ENCODE measurements around the gene ZNF91.
A peak's percentile ranks its signal among the peaks of the same experiment; 100 is the strongest.
"Not testable (repeated sequence)": the region's sequence is repeated elsewhere in the genome, so short reads cannot be mapped to it uniquely, and the experiment has no call there.

The ZNF91 gene

DNA sequence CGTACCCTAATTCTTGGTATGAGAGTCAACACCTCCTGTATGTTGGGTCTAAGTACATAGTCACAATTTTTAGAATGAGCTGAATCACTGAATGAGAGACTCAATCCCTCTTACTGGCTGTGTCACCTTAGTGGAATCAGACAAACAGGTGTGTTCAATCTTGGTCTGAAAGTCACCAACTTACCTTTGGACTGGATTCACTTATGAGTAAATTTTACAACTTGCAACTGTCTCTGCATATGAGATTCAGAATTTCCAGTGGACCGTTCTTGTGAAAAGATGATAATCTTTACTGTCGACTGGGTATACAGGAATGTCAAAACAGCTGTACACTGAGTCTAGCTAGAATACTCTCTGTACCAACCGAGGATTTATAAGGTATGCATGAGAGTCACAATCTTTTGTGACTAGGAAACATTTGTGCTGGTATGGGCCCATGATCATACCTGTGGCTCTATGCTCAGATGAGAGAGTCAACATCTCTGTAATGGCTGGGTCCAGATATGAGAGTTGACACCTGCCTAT, 5.9 kb upstream of the ZNF91 start:
- no peak for TF ChIP-seq EZH2 (IDR thresholded peaks at IDR 0.05; ENCODE audit: borderline replicate concordance, low read depth, low read length, severe bottlenecking)
- TF ChIP-seq, protein P1, sequence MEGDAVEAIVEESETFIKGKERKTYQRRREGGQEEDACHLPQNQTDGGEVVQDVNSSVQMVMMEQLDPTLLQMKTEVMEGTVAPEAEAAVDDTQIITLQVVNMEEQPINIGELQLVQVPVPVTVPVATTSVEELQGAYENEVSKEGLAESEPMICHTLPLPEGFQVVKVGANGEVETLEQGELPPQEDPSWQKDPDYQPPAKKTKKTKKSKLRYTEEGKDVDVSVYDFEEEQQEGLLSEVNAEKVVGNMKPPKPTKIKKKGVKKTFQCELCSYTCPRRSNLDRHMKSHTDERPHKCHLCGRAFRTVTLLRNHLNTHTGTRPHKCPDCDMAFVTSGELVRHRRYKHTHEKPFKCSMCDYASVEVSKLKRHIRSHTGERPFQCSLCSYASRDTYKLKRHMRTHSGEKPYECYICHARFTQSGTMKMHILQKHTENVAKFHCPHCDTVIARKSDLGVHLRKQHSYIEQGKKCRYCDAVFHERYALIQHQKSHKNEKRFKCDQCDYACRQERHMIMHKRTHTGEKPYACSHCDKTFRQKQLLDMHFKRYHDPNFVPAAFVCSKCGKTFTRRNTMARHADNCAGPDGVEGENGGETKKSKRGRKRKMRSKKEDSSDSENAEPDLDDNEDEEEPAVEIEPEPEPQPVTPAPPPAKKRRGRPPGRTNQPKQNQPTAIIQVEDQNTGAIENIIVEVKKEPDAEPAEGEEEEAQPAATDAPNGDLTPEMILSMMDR (IDR thresholded peaks at IDR 0.05; ENCODE audit: borderline replicate concordance, extremely low read depth, low read length, poor library complexity, severe bottlenecking): no peak
- Histone ChIP-seq H4K20me1 (ENCODE audit: insufficient read depth, low read length) (no peaks in the 10 kb centered on the region), H3K4me1 (ENCODE audit: insufficient read depth, low read length) (no peaks in the 10 kb centered on the region), H3K79me2 (ENCODE audit: insufficient read depth, low read length) (no peaks in the 10 kb centered on the region; the same call in 1 of the 2 replicates), H3K9me3 (ENCODE audit: insufficient read depth, low read length, severe bottlenecking) (no peaks in the 10 kb centered on the region), H3K36me3 (ENCODE audit: insufficient read depth, low read length) (no peaks in the 10 kb centered on the region), H3K27ac (ENCODE audit: low read length) (no peak overlapping the region), H3K27me3 (ENCODE audit: insufficient read depth, low read length, poor library complexity) (no peaks in the 10 kb centered on the region), H3K4me2 (ENCODE audit: insufficient read depth, low read length) (no peak overlapping the region), H2AFZ (ENCODE audit: low read depth, low read length) (no peak overlapping the region), H3K4me3 (ENCODE audit: low read depth in 1 of 2, low read length in 2 of 2) (no peak overlapping the region), H3K9ac (ENCODE audit: low read depth, low read length) (no peak overlapping the region)
- no peak for DNase-seq
- ATAC-seq (ENCODE audit: insufficient read depth, low read depth): no peak

DNA sequence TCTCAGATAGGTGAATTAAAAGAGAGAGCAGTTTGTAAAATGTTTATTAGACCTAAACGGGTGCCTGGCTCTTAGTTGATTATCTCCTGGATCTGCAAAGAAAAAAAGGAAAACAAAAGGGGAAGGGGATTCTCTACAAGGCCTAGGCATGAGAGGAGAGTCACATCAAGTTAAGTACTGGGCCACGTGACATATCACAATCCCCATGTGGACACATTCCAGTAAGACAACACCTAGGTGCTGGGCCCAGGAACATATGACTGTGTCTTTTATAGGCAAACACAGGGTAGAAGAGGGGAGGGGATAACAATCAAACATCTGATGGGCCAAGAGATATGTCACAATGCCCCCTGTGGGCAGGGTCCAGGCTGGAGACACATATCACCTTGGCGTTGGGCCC, 4.2 kb upstream of the ZNF91 start:
- Histone ChIP-seq H3K4me2 (ENCODE audit: insufficient read depth, low read length) (no peak overlapping the region), H3K9me3 (ENCODE audit: insufficient read depth, low read length, severe bottlenecking) (peaks cover 4% of the 10 kb centered on the region), H3K4me3 (ENCODE audit: low read depth in 1 of 2, low read length in 2 of 2) (no peak overlapping the region), H3K9ac (ENCODE audit: low read depth, low read length) (no peak overlapping the region), H4K20me1 (ENCODE audit: insufficient read depth, low read length) (no peaks in the 10 kb centered on the region), H3K4me1 (ENCODE audit: insufficient read depth, low read length) (peaks cover 7% of the 10 kb centered on the region), H3K27me3 (ENCODE audit: insufficient read depth, low read length, poor library complexity) (no peaks in the 10 kb centered on the region), H3K36me3 (ENCODE audit: insufficient read depth, low read length) (peaks cover 5% of the 10 kb centered on the region; the same call in 1 of the 2 replicates), H3K27ac (ENCODE audit: low read length) (no peak overlapping the region), H3K79me2 (ENCODE audit: insufficient read depth, low read length) (peaks cover 14% of the 10 kb centered on the region), H2AFZ (ENCODE audit: low read depth, low read length) (no peak overlapping the region)
- TF ChIP-seq, protein P1 (IDR thresholded peaks at IDR 0.05; ENCODE audit: borderline replicate concordance, extremely low read depth, low read length, poor library complexity, severe bottlenecking): no peak
- no peak for TF ChIP-seq EZH2 (IDR thresholded peaks at IDR 0.05; ENCODE audit: borderline replicate concordance, low read depth, low read length, severe bottlenecking)
- DNase-seq (no peak), ATAC-seq (ENCODE audit: insufficient read depth, low read depth) (no peak)

DNA sequence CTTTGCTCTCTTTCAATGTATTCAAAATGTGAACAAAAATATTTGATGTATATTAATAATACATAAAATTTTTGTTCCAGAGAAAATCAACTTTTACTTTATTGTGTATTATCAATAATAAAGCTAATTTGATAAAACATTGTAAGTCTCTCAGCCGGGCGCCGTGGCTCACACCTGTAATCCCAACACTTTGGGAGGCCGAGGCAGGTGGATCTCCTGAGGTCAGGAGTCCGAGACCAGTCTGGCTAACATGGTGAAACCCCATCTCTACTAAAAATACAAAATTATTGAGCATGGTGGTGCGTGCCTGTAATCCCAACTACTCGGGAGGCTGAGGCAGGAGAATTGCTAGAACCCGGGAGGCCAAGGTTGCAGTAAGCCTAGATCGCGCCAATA, 449 bp upstream of the ZNF91 start:
- Histone ChIP-seq H3K36me3 (ENCODE audit: insufficient read depth, low read length) (peaks cover 42% of the 10 kb centered on the region), H2AFZ (ENCODE audit: low read depth, low read length) (peak overlapping the region; percentile 71), H3K79me2 (ENCODE audit: insufficient read depth, low read length) (peaks cover 51% of the 10 kb centered on the region), H3K4me1 (ENCODE audit: insufficient read depth, low read length) (peaks cover 28% of the 10 kb centered on the region), H3K27ac (ENCODE audit: low read length) (peak overlapping the region; percentile 39), H3K9me3 (ENCODE audit: insufficient read depth, low read length, severe bottlenecking) (peaks cover 29% of the 10 kb centered on the region), H3K4me2 (ENCODE audit: insufficient read depth, low read length) (peak overlapping the region; percentile 42), H3K9ac (ENCODE audit: low read depth, low read length) (peak overlapping the region; percentile 82), H3K4me3 (ENCODE audit: low read depth in 1 of 2, low read length in 2 of 2) (peak overlapping the region in 1 of 2 experiments; percentile 79; a peak in 2 of 4 replicates)
- not testable (repeated sequence) for H3K27me3 ChIP-seq (ENCODE audit: insufficient read depth, low read length, poor library complexity); ATAC-seq (ENCODE audit: insufficient read depth, low read depth); DNase-seq; H4K20me1 ChIP-seq (ENCODE audit: insufficient read depth, low read length)

DNA sequence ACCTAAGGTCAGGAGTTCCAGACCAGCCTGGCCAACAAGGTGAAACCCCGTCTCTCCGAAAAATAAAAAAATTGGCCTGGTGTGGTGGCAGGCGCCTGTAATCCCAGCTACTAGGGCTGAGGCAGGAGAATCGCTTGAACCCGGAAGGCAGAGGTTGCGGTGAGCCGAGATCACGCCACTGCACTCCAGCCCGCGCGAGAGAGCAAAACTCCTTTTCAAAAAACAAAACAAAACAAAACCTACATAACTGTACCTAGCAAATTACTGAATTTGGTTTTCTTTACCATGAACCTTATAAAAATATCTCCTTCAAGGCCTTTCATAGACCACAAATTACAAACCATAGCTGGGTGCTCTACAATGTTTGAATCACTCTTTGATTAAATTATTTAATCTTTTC, 760 bp downstream of the ZNF91 start:
- H3K36me3 ChIP-seq (ENCODE audit: insufficient read depth, low read length): peaks cover 52% of the 10 kb centered on the region
- peaks cover 34% of the 10 kb centered on the region for H3K9me3 ChIP-seq (ENCODE audit: insufficient read depth, low read length, severe bottlenecking)
- no peaks in the 10 kb centered on the region for H4K20me1 ChIP-seq (ENCODE audit: insufficient read depth, low read length)
- no peaks in the 10 kb centered on the region for H3K27me3 ChIP-seq (ENCODE audit: insufficient read depth, low read length, poor library complexity)
- DNase-seq (peak; percentile 68), ATAC-seq (ENCODE audit: insufficient read depth, low read depth) (no peak)
- TF ChIP-seq, protein P1 (IDR thresholded peaks at IDR 0.05; ENCODE audit: borderline replicate concordance, extremely low read depth, low read length, poor library complexity, severe bottlenecking): no peak
- no peak for TF ChIP-seq EZH2 (IDR thresholded peaks at IDR 0.05; ENCODE audit: borderline replicate concordance, low read depth, low read length, severe bottlenecking)
- peaks cover 63% of the 10 kb centered on the region for H3K79me2 ChIP-seq (ENCODE audit: insufficient read depth, low read length)
- peaks cover 28% of the 10 kb centered on the region for H3K4me1 ChIP-seq (ENCODE audit: insufficient read depth, low read length)
- H3K4me2 ChIP-seq (ENCODE audit: insufficient read depth, low read length): peak overlapping the region; percentile 76
- peak overlapping the region; percentile 82 for H3K9ac ChIP-seq (ENCODE audit: low read depth, low read length)
- peak overlapping the region; percentile 95 for H3K27ac ChIP-seq (ENCODE audit: low read length)
- peak overlapping the region; percentile 79 to 98 for H3K4me3 ChIP-seq (ENCODE audit: low read depth in 1 of 2, low read length in 2 of 2)
- H2AFZ ChIP-seq (ENCODE audit: low read depth, low read length): peak overlapping the region; percentile 83

Data from DND-41 (cell line).